ENCODE measurements around the gene TMEM101.

DNA sequence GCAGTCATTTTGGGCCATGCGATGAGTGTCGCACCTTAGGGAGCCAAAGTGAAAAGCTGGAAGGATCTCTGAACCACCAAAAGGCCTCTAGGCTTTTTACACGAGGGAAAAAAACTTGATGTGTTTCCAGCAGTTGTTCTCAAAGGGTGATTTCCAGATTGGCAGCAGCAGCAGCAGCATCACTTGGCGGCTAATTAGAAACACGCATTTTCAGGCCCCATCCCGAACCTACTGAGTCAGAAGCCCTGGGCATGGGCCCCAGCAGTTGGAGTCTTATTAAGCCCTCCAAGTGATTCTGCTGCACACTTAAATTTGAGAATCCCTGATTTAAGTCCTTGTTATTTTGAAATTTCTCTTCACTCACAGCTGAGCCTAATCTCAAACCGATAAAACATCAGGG, 35.8 kb downstream of the TMEM101 start:
- TF ChIP-seq, protein P1, sequence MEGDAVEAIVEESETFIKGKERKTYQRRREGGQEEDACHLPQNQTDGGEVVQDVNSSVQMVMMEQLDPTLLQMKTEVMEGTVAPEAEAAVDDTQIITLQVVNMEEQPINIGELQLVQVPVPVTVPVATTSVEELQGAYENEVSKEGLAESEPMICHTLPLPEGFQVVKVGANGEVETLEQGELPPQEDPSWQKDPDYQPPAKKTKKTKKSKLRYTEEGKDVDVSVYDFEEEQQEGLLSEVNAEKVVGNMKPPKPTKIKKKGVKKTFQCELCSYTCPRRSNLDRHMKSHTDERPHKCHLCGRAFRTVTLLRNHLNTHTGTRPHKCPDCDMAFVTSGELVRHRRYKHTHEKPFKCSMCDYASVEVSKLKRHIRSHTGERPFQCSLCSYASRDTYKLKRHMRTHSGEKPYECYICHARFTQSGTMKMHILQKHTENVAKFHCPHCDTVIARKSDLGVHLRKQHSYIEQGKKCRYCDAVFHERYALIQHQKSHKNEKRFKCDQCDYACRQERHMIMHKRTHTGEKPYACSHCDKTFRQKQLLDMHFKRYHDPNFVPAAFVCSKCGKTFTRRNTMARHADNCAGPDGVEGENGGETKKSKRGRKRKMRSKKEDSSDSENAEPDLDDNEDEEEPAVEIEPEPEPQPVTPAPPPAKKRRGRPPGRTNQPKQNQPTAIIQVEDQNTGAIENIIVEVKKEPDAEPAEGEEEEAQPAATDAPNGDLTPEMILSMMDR (conservative IDR thresholded peaks at IDR 0.05): no peak
- no peak for TF ChIP-seq EZH2 (IDR thresholded peaks at IDR 0.05; ENCODE audit: low read depth)

All from PC-9 (cell line).